Endothelial cell of umbilical vein (primary cell): ENCODE data around the gene DNAH10. TPM values are rescaled to one million over a fixed set of nuclear protein-coding genes. Genes with fewer than 3 reads are reported as not detected.

Experiments used
- BruUV-seq: library from RNA; stranded (reverse); fragments of 400-500 nt; replicated peaks from 2 replicates; lab custom pipeline; 2021; lab: Mats Ljungman, UMichigan
- CTCF ChIA-PET: fragments of 300-600, 350-600 bp; sonication (Branson Sonifier 250); formaldehyde crosslinking; loops from one replicate; lab custom pipeline; 2021; ENCODE audit warnings: antibody characterized with exemption, inconsistent platforms; lab: Charles Lee
- POLR2A ChIA-PET: fragments of 300-600, 350-600 bp; sonication (Branson Sonifier 250); formaldehyde crosslinking; loops from one replicate; lab custom pipeline; 2021; ENCODE audit warnings: antibody characterized with exemption, inconsistent platforms; lab: Charles Lee
- DNase-seq: peaks from one replicate; pipeline ENCODE4 v3.0.0-alpha.2; 2011; ENCODE audit warnings: low read depth, low spot score
- FAIRE-seq: peaks from 2 replicates; lab custom pipeline; 2011; peaks lifted over from hg19 to GRCh38; lab: Jason Lieb, UNC
- H2AFZ ChIP-seq: 2 replicates; pipeline ENCODE4 v1.6.0; 2012; ENCODE audit warnings: low read depth, low read length, control low read depth, inconsistent platforms
- H3K27ac ChIP-seq: 2 replicates; pipeline ENCODE4 v1.5.1; 2011; ENCODE audit warnings: low read depth, mild to moderate bottlenecking, control low read depth, low read length, moderate library complexity; ENCODE audit not compliant: insufficient read depth
- H3K27me3 ChIP-seq, 2 experiments: 2 replicates each; pipeline versions ENCODE4 v1.6.0 to v1.6.1; 2011; ENCODE audit warnings: low read length in 2 of 2, mixed read lengths in 1 of 2; ENCODE audit not compliant: control insufficient read depth in 2 of 2, insufficient read depth in 2 of 2
- H3K36me3 ChIP-seq, 2 experiments: 2 replicates in 1 of 2; 3 replicates in 1 of 2; pipeline ENCODE4 v1.5.1; 2011; ENCODE audit warnings: low read length in 2 of 2, mild to moderate bottlenecking in 1 of 2, moderate library complexity in 1 of 2; ENCODE audit not compliant: control insufficient read depth in 2 of 2, insufficient read depth in 2 of 2; ENCODE audit errors: extremely low read depth in 1 of 2
- H3K4me1 ChIP-seq: 3 replicates; pipeline ENCODE4 v1.5.1; 2011; ENCODE audit warnings: mild to moderate bottlenecking, low read length; ENCODE audit not compliant: control insufficient read depth, insufficient read depth; ENCODE audit errors: extremely low read depth
- H3K4me2 ChIP-seq: 2 replicates; pipeline ENCODE4 v1.6.1; 2011; ENCODE audit warnings: low read length, control low read depth, mixed read lengths; ENCODE audit not compliant: insufficient read depth
- H3K4me3 ChIP-seq, 3 experiments: fragments of 200-600 bp in 1 of 3; sonication (generic), shearing (Covaris generic) in 1 of 3; replicated peaks in 1 of 3; 2 replicates each; pipeline ENCODE4 v1.5.1; 2011 to 2016; ENCODE audit warnings: control low read depth in 3 of 3, low read length in 3 of 3, mild to moderate bottlenecking in 2 of 3, inconsistent platforms in 1 of 3, low read depth in 1 of 3, moderate library complexity in 1 of 3; ENCODE audit not compliant: insufficient read depth in 1 of 3
- H3K79me2 ChIP-seq: 2 replicates; pipeline ENCODE4 v1.6.0; 2012; ENCODE audit warnings: low read length, inconsistent platforms; ENCODE audit not compliant: control insufficient read depth, insufficient read depth
- H3K9ac ChIP-seq: replicated peaks from 2 replicates; pipeline ENCODE3; 2011; ENCODE audit warnings: low read length, control low read depth; ENCODE audit not compliant: insufficient read depth; ENCODE audit errors: extremely low read depth
- H3K9me1 ChIP-seq: replicated peaks from 3 replicates; pipeline ENCODE4 v1.6.0; 2011; ENCODE audit warnings: mild to moderate bottlenecking, low read length; ENCODE audit not compliant: control insufficient read depth, insufficient read depth; ENCODE audit errors: extremely low read depth
- H3K9me3 ChIP-seq: replicated peaks from 2 replicates; pipeline ENCODE4 v1.5.1; 2012; ENCODE audit warnings: low read length, inconsistent platforms; ENCODE audit not compliant: control insufficient read depth, insufficient read depth
- H4K20me1 ChIP-seq: replicated peaks from 2 replicates; pipeline ENCODE3; 2011; ENCODE audit warnings: mild to moderate bottlenecking, low read length; ENCODE audit not compliant: control insufficient read depth, insufficient read depth; ENCODE audit errors: extremely low read depth
- CTCF ChIP-seq, 2 donors: IDR thresholded peaks; 1 replicate in 1 of 2; 2 replicates in 1 of 2; pipeline ENCODE4 v1.5.1; 2011; ENCODE audit warnings: low read length in 2 of 2, mild to moderate bottlenecking in 2 of 2, moderate library complexity in 2 of 2, control low read depth in 1 of 2, inconsistent platforms in 1 of 2, low read depth in 1 of 2; ENCODE audit not compliant: insufficient read depth in 1 of 2; ENCODE audit errors: extremely low read depth in 1 of 2
- EZH2 ChIP-seq: IDR thresholded peaks from 2 replicates; pipeline ENCODE4 v1.6.1; 2012; ENCODE audit warnings: borderline replicate concordance, low read depth, mild to moderate bottlenecking, moderate library complexity, low read length, inconsistent platforms; ENCODE audit not compliant: severe bottlenecking
- FOS ChIP-seq: IDR thresholded peaks from 2 replicates; pipeline ENCODE4 v1.6.1; 2011; ENCODE audit warnings: mild to moderate bottlenecking, low read length, moderate library complexity, borderline replicate concordance; ENCODE audit not compliant: insufficient read depth
- GATA2 ChIP-seq: IDR thresholded peaks from 2 replicates; pipeline ENCODE4 v1.7.0; 2011; ENCODE audit warnings: low read depth, mild to moderate bottlenecking, moderate library complexity, mixed read lengths, low read length; ENCODE audit not compliant: insufficient read length, insufficient read depth
- JUN ChIP-seq: IDR thresholded peaks from 2 replicates; pipeline ENCODE4 v1.6.1; 2011; ENCODE audit warnings: borderline replicate concordance, low read depth; ENCODE audit not compliant: insufficient read length, insufficient read depth
- MAX ChIP-seq: IDR thresholded peaks from 2 replicates; pipeline ENCODE4 v1.6.1; 2011; ENCODE audit not compliant: insufficient read depth, insufficient read length
- MYC ChIP-seq: IDR thresholded peaks from one replicate; pipeline ENCODE4 v1.6.1; 2011; ENCODE audit warnings: mild to moderate bottlenecking, low read depth, low read length
- POLR2A ChIP-seq: IDR thresholded peaks from 2 replicates; pipeline ENCODE4 v1.6.1; 2012; ENCODE audit warnings: low read depth, mild to moderate bottlenecking, control low read depth, low read length
- POLR2AphosphoS5 ChIP-seq: IDR thresholded peaks from 2 replicates; pipeline ENCODE4 v1.6.1; 2012; ENCODE audit warnings: low read depth, mild to moderate bottlenecking, control low read depth, low read length, moderate library complexity; ENCODE audit not compliant: insufficient read depth
- dilution Hi-C: fragments of 300-500 bp; cut with MboI; formaldehyde crosslinking; loops from one replicate; pipeline ENCODE4 v1.15.0; 2019; ENCODE audit warnings: low sequenced_read_pairs; ENCODE audit not compliant: extremely low pct_ligation_motif_present
- intact Hi-C: fragments of 100-400 bp; cut with micrococcal nuclease; formaldehyde crosslinking; loops from one replicate; pipeline ENCODE4 v1.10.0; 2022
- polyA plus RNA-seq, 4 experiments: library from polyadenylated mRNA; depleted of rRNA in 3 of 4; stranded (reverse) in 3 of 4; unstranded in 1 of 4; fragments of >200 nt; gene quantifications; 2 replicates each; pipeline versions ENCODE4 v1.2.1 to v1.2.3, GENCODE V29; 2011 to 2012; ENCODE audit warnings: missing spikeins in 1 of 4
- total RNA-seq: library from RNA; stranded (reverse); gene quantifications from 2 replicates; pipeline ENCODE4 v1.2.3, GENCODE V29; 2021

DNAH10 gene
- total and polyA plus RNA-seq, 2 donors (not counting 3 experiments of a cell fraction or from before 2014, with no cell fraction given) = 0.04 to 0.31 TPM

GRCh38 chr12:123898673-123899072 lies 136.6 kb downstream of the DNAH10 start:
- DNase-seq (no peak), FAIRE-seq (no peak)
- peaks cover 4 to 6% of the 10 kb centered on the region in 2 experiments for H3K27me3 ChIP-seq
- no peak overlapping the region for H3K27ac ChIP-seq
- intact Hi-C loops = no loop called here
- no peaks in the 10 kb centered on the region for H4K20me1 ChIP-seq
- ChIA-PET POLR2A (no interaction called here), CTCF (no interaction called here)
- no peaks in the 10 kb centered on the region for H3K4me1 ChIP-seq
- no peak overlapping the region for H3K9ac ChIP-seq
- H3K4me3 ChIP-seq = no peak overlapping the region
- H3K9me3 ChIP-seq = no peaks in the 10 kb centered on the region
- BruUV-seq = no TSS peak
- H3K9me1 ChIP-seq = no peaks in the 10 kb centered on the region
- H3K36me3 ChIP-seq = no peaks in the 10 kb centered on the region
- dilution Hi-C loops = no loop called here
- no peak for TF ChIP-seq POLR2A
- no peak overlapping the region for H3K4me2 ChIP-seq
- H2AFZ ChIP-seq = no peak overlapping the region
- no peaks in the 10 kb centered on the region for H3K79me2 ChIP-seq

- DNase-seq (no peak), FAIRE-seq (no peak)
- no peak overlapping the region for H3K4me3 ChIP-seq
- no peaks in the 10 kb centered on the region for H3K79me2 ChIP-seq
- no peak overlapping the region for H3K27ac ChIP-seq
- TF ChIP-seq MYC (no peak), MAX (no peak), FOS (no peak), GATA2 (no peak), CTCF (IDR thresholded peaks at IDR 0.05; ENCODE audit: extremely low read depth in 1 of 2, insufficient read depth in 1 of 2, low read depth in 1 of 2, low read length in 2 of 2) (no peak), POLR2A (no peak), EZH2 (no peak), JUN (no peak), POLR2AphosphoS5 (no peak)
- peaks cover 4 to 6% of the 10 kb centered on the region in 2 experiments for H3K27me3 ChIP-seq
- no peaks in the 10 kb centered on the region for H3K36me3 ChIP-seq
- H3K4me2 ChIP-seq = no peak overlapping the region
- H2AFZ ChIP-seq = no peak overlapping the region
- ChIA-PET POLR2A (no interaction called here), CTCF (no interaction called here)
- no peaks in the 10 kb centered on the region for H3K9me3 ChIP-seq
- intact Hi-C loops (no loop called here), dilution Hi-C loops (no loop called here)
- BruUV-seq = no TSS peak
- no peaks in the 10 kb centered on the region for H3K9me1 ChIP-seq
- H3K9ac ChIP-seq = no peak overlapping the region
- H4K20me1 ChIP-seq = no peaks in the 10 kb centered on the region
- no peaks in the 10 kb centered on the region for H3K4me1 ChIP-seq
Observed at GRCh38 chr12:123899368-123899767, 137.3 kb downstream of the DNAH10 start.
